Stimulated activated CD4-positive, alpha-beta T cell treated with anti-CD3 and anti-CD28 coated beads, Interleukin-15, amount 100 ng/mL, for 48 hours (primary cell): ENCODE data around the gene CAMK2G.

ENCODE experiments used
- DNase-seq, 2 donors: peaks; one replicate each; pipeline ENCODE4 v3.0.0-alpha.2; 2020; ENCODE audit warnings: low read depth in 2 of 2

The CAMK2G gene

DNA sequence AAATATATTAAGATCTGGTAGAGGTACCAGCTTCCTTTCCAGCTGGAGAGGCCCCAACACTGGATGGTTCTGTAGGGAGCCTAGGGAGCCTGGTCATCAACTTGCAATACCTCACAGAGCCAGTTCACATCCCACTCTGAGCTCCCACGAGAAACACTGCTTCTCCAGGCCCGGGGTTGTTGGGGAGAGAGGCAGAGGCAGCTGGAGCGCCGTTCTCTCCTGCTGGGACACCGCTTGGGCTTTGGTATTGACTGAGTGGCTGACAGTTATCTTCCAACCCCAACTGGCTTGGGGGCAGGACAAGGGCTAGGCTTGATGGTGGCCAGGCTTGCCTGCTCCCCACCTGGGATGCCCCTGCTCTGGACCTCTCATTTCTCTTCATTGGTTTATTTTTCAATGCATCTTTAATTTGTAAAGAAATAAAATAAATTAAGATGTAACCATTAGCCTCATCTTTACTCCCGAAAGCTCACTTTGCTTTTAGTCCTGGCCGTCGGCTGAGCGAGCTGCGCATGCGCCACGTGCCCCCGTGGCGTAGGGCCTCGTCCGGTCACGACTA lies 102.6 kb downstream of the CAMK2G start:
- peak; percentile 64 for DNase-seq

DNA sequence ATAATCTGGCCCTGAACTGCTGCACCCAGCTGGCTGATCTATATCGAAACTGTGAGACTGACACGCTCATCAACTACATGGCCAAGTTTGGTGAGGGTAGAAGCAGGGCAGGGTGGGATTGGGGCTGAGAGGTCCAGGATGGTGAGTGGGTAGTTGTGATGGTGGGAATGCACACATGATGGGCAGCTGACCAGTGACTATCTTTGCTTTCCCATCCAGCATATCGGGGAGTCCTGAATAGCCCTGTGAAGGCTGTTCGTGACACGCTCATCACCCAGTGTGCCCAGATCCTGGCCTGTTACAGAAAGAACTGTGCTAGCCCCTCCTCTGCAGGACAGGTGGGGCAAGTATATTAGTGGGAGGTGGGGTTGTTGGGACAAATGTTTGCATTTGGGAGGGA lies 105.0 kb downstream of the CAMK2G start:
- no peak for DNase-seq

DNA sequence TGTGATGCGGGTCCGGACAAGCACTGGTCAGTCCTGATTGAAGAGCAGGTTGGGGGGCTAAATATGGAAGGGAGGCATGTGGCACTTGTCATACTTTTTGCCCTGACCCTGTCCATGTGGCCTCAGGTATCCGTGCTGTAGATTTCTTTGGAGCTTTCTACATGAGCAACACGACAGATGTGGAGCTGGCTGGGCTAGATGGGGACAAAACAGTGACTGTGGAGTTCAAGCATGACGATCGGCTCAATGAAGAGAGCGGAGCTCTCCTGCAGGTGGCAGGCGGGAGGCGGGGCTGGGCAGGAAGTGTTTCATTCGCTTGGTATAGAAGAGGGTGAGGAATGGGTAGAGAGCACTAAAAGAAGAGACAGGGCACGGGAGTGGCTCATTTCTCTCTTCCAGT lies 105.5 kb downstream of the CAMK2G start:
- DNase-seq = peak in 1 of 2 donors; percentile 57

DNA sequence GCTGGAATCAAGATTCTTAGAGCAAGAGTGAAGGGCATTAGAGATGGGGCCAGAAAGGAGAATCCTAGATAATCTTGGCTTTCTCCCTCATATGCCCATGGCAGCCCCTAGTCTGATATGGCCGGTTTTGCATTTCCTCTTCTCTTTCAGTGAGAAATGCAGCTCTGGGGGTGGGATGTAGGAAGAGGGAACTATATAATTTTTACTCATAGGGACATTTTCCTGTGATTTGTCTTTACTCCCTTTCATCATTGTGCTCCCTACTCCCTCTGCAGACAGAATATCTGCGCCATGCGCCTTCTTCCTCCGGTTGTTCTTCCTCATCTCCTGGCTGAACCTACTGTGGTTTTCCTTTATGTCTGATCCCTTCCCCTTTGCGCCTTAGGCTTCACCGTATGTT lies 109.3 kb downstream of the CAMK2G start:
- DNase-seq = no peak

DNA sequence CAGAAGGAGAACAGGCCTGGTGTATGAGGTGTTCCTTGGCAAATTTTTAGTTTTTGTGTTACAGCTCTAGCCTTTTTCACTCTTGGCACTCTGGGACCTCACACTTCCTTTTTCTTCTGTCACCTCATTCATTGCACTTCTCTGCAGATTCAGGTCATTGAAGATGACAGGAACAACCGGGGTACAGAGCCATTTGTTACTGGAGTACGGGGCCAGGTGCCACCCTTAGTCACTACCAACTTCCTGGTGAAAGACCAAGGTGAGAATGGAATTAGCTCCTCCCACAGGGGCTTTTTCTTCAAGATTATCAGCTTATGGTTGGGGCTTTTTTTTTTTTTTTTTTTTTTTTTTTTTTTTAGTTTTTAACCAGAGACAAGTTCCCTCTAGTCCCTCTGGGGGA lies 111.0 kb downstream of the CAMK2G start:
- DNase-seq = no peak

DNA sequence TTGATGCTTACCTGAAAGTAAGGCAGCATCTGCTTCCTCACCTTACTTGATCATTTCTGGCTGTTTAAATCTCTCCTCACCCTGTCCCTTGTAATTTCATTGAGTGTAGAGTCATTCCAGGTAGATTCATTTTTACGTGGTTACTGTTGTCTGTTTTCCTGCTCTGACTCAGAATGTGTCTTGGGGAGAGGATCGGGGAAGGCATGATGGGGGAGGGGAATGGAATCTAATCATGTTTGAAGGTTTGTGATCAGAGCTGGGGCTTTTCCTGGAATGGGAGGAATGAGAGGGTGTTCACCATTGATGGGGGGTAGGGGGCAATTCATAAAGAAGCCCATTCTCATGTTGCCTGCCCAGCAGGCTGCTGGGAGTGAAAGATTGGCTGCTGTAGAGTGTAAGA lies 111.4 kb downstream of the CAMK2G start:
- no peak for DNase-seq
